A673 (cell line): ENCODE measurements around the gene KERA.

Experiments used
- CTCF ChIP-seq: fragments of 300-800, 200-600 bp; sonication (generic); conservative IDR thresholded peaks from 2 replicates; pipeline ENCODE4 v1.5.1; 2017; ENCODE audit warnings: low read depth, mild to moderate bottlenecking, antibody characterized with exemption, low read length, moderate library complexity, mixed read lengths
- EZH2 ChIP-seq: fragments of 200-600 bp; sonication (generic); IDR thresholded peaks from 2 replicates; pipeline ENCODE4 v1.6.1; 2017; ENCODE audit warnings: borderline replicate concordance, low read depth, mild to moderate bottlenecking, mixed read lengths, antibody characterized with exemption, low read length; ENCODE audit not compliant: poor library complexity, severe bottlenecking

- TF ChIP-seq CTCF (no peak), EZH2 (no peak)
Observed at GRCh38 chr12:91073426-91073825, 15.6 kb upstream of the KERA start.
